B cell (primary cell): Measurements from ENCODE around the gene CXCL5. TPM values are rescaled to one million over a fixed set of nuclear protein-coding genes. Genes with fewer than 3 reads are reported as not detected.

Source experiments
- ATAC-seq: fragments of 200-7000 bp; cut with Tn5 transposase; one replicate; pipeline ENCODE4 v1.10.0; 2021; ENCODE audit warnings: low read depth, mild to moderate bottlenecking, moderate number of reproducible peaks, moderate library complexity
- CTCF ChIA-PET: fragments of 350-600 bp; sonication (Branson Sonifier 250); formaldehyde crosslinking; loops from one replicate; lab custom pipeline; 2021; ENCODE audit warnings: antibody characterized with exemption, inconsistent platforms; lab: Charles Lee
- POLR2A ChIA-PET: fragments of 350-600 bp; sonication (Branson Sonifier 250); formaldehyde crosslinking; loops from one replicate; lab custom pipeline; 2021; ENCODE audit warnings: antibody characterized with exemption; lab: Charles Lee
- DNase-seq: peaks from one replicate; pipeline ENCODE4 v3.0.0; 2013
- H2AFZ ChIP-seq: 2 replicates; pipeline ENCODE4 v1.6.1; 2012; ENCODE audit warnings: mild to moderate bottlenecking, low read depth, low read length; ENCODE audit not compliant: insufficient read depth, poor library complexity, severe bottlenecking
- H3K27ac ChIP-seq, 2 donors: 1 replicate in 1 of 2; 2 replicates in 1 of 2; pipeline ENCODE4 v1.5.1; 2012 to 2013; ENCODE audit warnings: low read length in 2 of 2, mild to moderate bottlenecking in 2 of 2, moderate library complexity in 1 of 2
- H3K27me3 ChIP-seq, 4 experiments: fragments of 200-600 bp in 1 of 4; sonication (generic) in 1 of 4; replicated peaks in 1 of 4; 1 replicate in 2 of 4; 2 replicates in 2 of 4; pipeline versions ENCODE4 v1.6.1 to v1.7.0; 2013 to 2016; ENCODE audit warnings: low read length in 3 of 4, mild to moderate bottlenecking in 2 of 4, mixed read lengths in 1 of 4, moderate library complexity in 1 of 4; ENCODE audit not compliant: insufficient read depth in 4 of 4, control insufficient read depth in 3 of 4; ENCODE audit errors: control extremely low read depth in 1 of 4
- H3K36me3 ChIP-seq, 2 experiments: replicated peaks in 1 of 2; 1 replicate in 1 of 2; 2 replicates in 1 of 2; pipeline versions ENCODE4 v1.6.1 to v1.7.1; 2013; ENCODE audit warnings: low read length in 1 of 2; ENCODE audit not compliant: insufficient read depth in 2 of 2, control insufficient read depth in 1 of 2; ENCODE audit errors: control extremely low read depth in 1 of 2, extremely low read depth in 1 of 2
- H3K4me1 ChIP-seq, 2 donors: fragments of 200-600 bp in 1 of 2; sonication (generic) in 1 of 2; 1 replicate in 1 of 2; 2 replicates in 1 of 2; pipeline versions ENCODE4 v1.5.1 to v1.6.1; 2013 to 2017; ENCODE audit warnings: low read length in 2 of 2; ENCODE audit not compliant: control insufficient read depth in 2 of 2, insufficient read depth in 2 of 2
- H3K4me2 ChIP-seq: replicated peaks from 2 replicates; pipeline ENCODE3; 2012; ENCODE audit warnings: mild to moderate bottlenecking, low read depth, low read length; ENCODE audit not compliant: poor library complexity, severe bottlenecking
- H3K4me3 ChIP-seq, 5 experiments: fragments of 200-600 bp in 1 of 5; sonication (generic) in 1 of 5; 1 replicate in 3 of 5; 2 replicates in 2 of 5; pipeline versions ENCODE4 v1.5.1 to v1.7.0; 2011 to 2016; ENCODE audit warnings: low read length in 4 of 5, mild to moderate bottlenecking in 4 of 5, low read depth in 2 of 5, control low read depth in 1 of 5, moderate library complexity in 1 of 5; ENCODE audit not compliant: insufficient read depth in 1 of 5; ENCODE audit errors: control extremely low read depth in 1 of 5, extremely low read depth in 1 of 5
- H3K79me2 ChIP-seq: fragments of 200-600 bp; sonication (generic); one replicate; pipeline ENCODE4 v1.6.0; 2016; ENCODE audit warnings: low read length; ENCODE audit not compliant: control insufficient read depth, insufficient read depth
- H3K9ac ChIP-seq: fragments of 200-600 bp; sonication (generic); 2 replicates; pipeline ENCODE4 v1.6.1; 2017; ENCODE audit warnings: mild to moderate bottlenecking, low read length, moderate library complexity
- H3K9me3 ChIP-seq, 3 donors: one replicate each; pipeline versions ENCODE4 v1.6.1 to v1.7.1; 2013; ENCODE audit warnings: low read length in 2 of 3; ENCODE audit not compliant: control insufficient read depth in 2 of 3, insufficient read depth in 1 of 3; ENCODE audit errors: control extremely low read depth in 1 of 3
- H4K20me1 ChIP-seq: 2 replicates; pipeline ENCODE4 v1.6.0; 2012; ENCODE audit warnings: mild to moderate bottlenecking, low read length; ENCODE audit not compliant: insufficient read depth, control insufficient read depth, poor library complexity, severe bottlenecking
- H3K27ac Mint-ChIP-seq: one replicate; pipeline ENCODE4 v1.8.0; 2021; ENCODE audit warnings: mixed read lengths
- H3K27me3 Mint-ChIP-seq: one replicate; pipeline ENCODE4 v1.8.0; 2021; ENCODE audit warnings: mixed read lengths
- H3K4me1 Mint-ChIP-seq: one replicate; pipeline ENCODE4 v1.8.0; 2021; ENCODE audit warnings: mixed read lengths
- H3K4me3 Mint-ChIP-seq: one replicate; pipeline ENCODE4 v1.8.0; 2021; ENCODE audit warnings: mixed read lengths
- H3K9me3 Mint-ChIP-seq: one replicate; pipeline ENCODE4 v1.8.0; 2022; ENCODE audit warnings: mixed read lengths; ENCODE audit not compliant: insufficient read depth
- EZH2 ChIP-seq: IDR thresholded peaks from 2 replicates; pipeline ENCODE4 v1.6.1; 2012; ENCODE audit warnings: borderline replicate concordance, low read depth, mild to moderate bottlenecking, moderate library complexity, low read length; ENCODE audit not compliant: insufficient read depth, poor library complexity, severe bottlenecking
- WGBS: methylation state at CpG from one replicate; pipeline ENCODE4 v1.1.5; 2013; ENCODE audit warnings: missing lambda C conversion rate; ENCODE audit not compliant: insufficient coverage; 5-methylcytosine and 5-hydroxymethylcytosine counted together
- intact Hi-C: fragments of 100-400 bp; cut with micrococcal nuclease; formaldehyde crosslinking; loops from one replicate; pipeline ENCODE4 v1.10.0; 2022
- polyA plus RNA-seq: library from polyadenylated mRNA; depleted of rRNA; stranded (reverse); fragments of >200 nt; gene quantifications from 2 replicates; pipeline ENCODE4 v1.2.3, GENCODE V29; 2012
- total RNA-seq, 2 donors: library from RNA; stranded (reverse); fragments of 120-200 nt in 1 of 2; gene quantifications; 1 replicate in 1 of 2; 2 replicates in 1 of 2; pipeline versions ENCODE4 v1.2.3 to v1.2.4, GENCODE V29; 2013 to 2022
- TF ChIP-seq, protein P1 (sequence below): fragments of 200-600 bp; IDR thresholded peaks from one replicate; pipeline ENCODE4 v1.8.0; 2022; ENCODE audit warnings: antibody characterized with exemption, mild to moderate bottlenecking

The CXCL5 gene
- total and polyA plus RNA-seq, 2 donors (not counting 1 experiment from before 2014, with no cell fraction given): not detected

DNA sequence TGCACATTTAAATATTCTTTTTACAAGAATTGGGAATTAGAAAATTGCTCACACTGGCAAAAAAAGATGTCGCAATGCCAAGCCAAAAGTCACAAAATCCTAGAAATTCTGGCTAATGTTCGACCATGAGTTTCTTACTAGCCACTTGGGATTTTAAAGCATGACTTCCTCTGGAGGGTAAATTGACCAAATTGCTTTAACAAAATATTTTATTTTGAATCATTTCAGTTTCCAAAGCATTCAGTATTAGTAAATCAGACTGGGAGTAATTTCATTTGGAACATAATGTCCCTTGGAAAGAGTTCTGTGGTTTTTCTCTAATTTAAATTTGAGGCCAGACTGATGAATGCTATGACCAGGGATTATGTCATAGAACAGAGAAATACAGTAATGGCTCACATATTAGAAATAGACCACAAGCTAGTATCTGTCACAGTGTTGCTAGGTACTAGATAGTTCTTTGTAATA lies 7.6 kb upstream of the CXCL5 start:
- ChIA-PET CTCF (no interaction called here), POLR2A (no interaction called here)
- Histone ChIP-seq H3K4me2 (no peak overlapping the region), H3K36me3 (no peaks in the 10 kb centered on the region), H3K9me3 (no peaks in the 10 kb centered on the region), H3K4me1 (no peaks in the 10 kb centered on the region), H3K79me2 (no peaks in the 10 kb centered on the region), H2AFZ (no peak overlapping the region), H3K4me3 (no peak overlapping the region), H4K20me1 (no peaks in the 10 kb centered on the region), H3K9ac (no peak overlapping the region), H3K27me3 (no peaks in the 10 kb centered on the region), H3K27ac (no peak overlapping the region)
- intact Hi-C loops: no loop called here
- no peaks in the 10 kb centered on the region for H3K4me1 Mint-ChIP-seq
- no peak overlapping the region for H3K27ac Mint-ChIP-seq
- H3K9me3 Mint-ChIP-seq: no peaks in the 10 kb centered on the region
- no peak for ATAC-seq
- no peak overlapping the region for H3K4me3 Mint-ChIP-seq
- H3K27me3 Mint-ChIP-seq: peaks cover 3% of the 10 kb centered on the region
- WGBS: 100% methylated on average over 1 of the region's 2 CpGs
- no peak for TF ChIP-seq EZH2
- TF ChIP-seq, protein P1, sequence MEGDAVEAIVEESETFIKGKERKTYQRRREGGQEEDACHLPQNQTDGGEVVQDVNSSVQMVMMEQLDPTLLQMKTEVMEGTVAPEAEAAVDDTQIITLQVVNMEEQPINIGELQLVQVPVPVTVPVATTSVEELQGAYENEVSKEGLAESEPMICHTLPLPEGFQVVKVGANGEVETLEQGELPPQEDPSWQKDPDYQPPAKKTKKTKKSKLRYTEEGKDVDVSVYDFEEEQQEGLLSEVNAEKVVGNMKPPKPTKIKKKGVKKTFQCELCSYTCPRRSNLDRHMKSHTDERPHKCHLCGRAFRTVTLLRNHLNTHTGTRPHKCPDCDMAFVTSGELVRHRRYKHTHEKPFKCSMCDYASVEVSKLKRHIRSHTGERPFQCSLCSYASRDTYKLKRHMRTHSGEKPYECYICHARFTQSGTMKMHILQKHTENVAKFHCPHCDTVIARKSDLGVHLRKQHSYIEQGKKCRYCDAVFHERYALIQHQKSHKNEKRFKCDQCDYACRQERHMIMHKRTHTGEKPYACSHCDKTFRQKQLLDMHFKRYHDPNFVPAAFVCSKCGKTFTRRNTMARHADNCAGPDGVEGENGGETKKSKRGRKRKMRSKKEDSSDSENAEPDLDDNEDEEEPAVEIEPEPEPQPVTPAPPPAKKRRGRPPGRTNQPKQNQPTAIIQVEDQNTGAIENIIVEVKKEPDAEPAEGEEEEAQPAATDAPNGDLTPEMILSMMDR: no peak
- no peak for DNase-seq

DNA sequence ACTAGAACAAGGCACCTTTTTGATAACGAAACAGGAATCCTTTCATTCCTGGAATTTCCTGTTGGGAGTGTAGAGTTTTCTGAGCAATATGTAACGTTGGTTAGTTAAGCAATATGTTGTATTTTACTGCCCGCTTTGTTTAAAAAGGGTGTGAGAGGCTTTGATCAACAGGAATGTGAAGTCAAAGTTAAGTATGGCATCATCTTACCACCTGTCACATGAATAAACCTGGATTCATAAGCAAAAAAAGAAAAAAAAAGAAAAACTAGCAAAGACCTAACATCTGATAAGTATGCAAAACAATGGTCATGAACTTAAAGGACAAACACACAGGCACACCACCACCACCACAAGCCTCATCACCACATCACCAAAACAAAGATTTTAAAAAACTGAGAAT lies 7.1 kb upstream of the CXCL5 start:
- Histone ChIP-seq H3K9me3 (no peaks in the 10 kb centered on the region), H3K36me3 (no peaks in the 10 kb centered on the region), H3K4me2 (no peak overlapping the region)

More for the DNA sequence above, 7.1 kb upstream of the CXCL5 start:
- Mint-ChIP-seq H3K4me1 (no peaks in the 10 kb centered on the region), H3K27me3 (no peaks in the 10 kb centered on the region), H3K4me3 (no peak overlapping the region), H3K9me3 (no peaks in the 10 kb centered on the region), H3K27ac (no peak overlapping the region)
- ATAC-seq (no peak), DNase-seq (no peak)
- Histone ChIP-seq H3K4me1 (no peaks in the 10 kb centered on the region), H3K4me3 (no peak overlapping the region), H3K27ac (no peak overlapping the region), H3K27me3 (no peaks in the 10 kb centered on the region), H4K20me1 (no peaks in the 10 kb centered on the region), H2AFZ (no peak overlapping the region), H3K9ac (no peak overlapping the region), H3K79me2 (no peaks in the 10 kb centered on the region)
- no peak for TF ChIP-seq EZH2
- TF ChIP-seq, protein P1: no peak
- no CpG with 5 or more reads among the region's 3 CpGs for WGBS
- CTCF ChIA-PET: no interaction called here
- POLR2A ChIA-PET: no interaction called here
- intact Hi-C loops: no loop called here
